ENCODE measurements around the gene CNTLN.
A peak's percentile ranks its signal among the peaks of the same experiment; 100 is the strongest.

Gene CNTLN, protein sequence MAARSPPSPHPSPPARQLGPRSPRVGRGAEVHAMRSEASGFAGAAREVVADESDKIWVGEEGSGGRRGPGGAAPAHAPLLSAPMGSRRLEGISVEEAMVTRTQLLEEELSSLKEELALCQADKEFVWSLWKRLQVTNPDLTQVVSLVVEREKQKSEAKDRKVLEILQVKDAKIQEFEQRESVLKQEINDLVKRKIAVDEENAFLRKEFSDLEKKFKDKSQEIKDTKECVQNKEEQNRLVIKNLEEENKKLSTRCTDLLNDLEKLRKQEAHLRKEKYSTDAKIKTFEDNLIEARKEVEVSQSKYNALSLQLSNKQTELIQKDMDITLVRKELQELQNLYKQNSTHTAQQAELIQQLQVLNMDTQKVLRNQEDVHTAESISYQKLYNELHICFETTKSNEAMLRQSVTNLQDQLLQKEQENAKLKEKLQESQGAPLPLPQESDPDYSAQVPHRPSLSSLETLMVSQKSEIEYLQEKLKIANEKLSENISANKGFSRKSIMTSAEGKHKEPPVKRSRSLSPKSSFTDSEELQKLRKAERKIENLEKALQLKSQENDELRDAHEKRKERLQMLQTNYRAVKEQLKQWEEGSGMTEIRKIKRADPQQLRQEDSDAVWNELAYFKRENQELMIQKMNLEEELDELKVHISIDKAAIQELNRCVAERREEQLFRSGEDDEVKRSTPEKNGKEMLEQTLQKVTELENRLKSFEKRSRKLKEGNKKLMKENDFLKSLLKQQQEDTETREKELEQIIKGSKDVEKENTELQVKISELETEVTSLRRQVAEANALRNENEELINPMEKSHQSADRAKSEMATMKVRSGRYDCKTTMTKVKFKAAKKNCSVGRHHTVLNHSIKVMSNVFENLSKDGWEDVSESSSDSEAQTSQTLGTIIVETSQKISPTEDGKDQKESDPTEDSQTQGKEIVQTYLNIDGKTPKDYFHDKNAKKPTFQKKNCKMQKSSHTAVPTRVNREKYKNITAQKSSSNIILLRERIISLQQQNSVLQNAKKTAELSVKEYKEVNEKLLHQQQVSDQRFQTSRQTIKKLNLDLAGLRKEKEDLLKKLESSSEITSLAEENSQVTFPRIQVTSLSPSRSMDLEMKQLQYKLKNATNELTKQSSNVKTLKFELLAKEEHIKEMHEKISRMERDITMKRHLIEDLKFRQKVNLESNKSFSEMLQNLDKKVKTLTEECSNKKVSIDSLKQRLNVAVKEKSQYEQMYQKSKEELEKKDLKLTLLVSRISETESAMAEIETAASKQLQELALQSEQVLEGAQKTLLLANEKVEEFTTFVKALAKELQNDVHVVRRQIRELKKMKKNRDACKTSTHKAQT (N-terminal part only)

DNA sequence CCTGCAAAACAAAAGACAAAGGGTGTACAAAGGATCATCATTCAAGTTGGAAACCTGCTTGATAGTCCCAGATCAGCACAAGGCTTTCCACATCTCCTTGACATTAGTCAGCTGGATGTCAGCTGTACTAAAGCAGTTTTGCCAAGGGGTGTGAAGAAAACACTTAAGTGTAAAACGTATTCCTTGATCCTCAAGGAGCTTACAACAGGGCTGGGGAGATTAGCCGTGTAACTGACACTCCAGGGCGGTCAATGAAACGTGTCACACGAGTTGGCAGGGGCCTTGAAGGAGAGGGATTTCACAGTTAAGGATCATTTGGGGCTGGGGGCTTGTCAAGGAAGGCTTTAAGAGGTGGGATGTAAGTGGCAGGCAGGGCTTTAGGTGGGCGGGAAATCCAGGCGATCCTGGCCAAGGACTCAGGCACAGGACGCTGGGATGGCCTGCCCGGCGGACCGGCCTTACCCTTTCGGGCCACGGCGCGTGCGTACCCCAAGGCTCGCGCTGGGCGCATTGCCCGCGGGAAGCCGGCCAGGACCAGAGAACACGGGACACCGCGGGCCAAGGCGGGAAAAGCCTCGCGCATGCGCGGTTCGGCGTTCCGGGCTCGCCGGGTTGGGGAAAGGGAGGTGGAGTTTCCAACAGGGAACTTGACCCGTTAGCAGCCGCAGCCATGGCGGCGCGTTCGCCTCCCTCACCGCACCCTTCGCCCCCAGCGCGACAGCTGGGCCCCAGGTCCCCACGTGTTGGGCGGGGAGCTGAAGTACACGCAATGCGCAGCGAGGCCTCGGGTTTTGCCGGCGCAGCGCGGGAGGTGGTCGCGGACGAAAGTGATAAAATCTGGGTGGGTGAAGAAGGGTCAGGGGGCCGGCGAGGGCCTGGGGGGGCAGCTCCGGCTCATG, at the start of gene CNTLN:
Gene CNTLN (plus strand): TSS at position 645 of the 899 bp plus-strand sequence. CDS start 26 bp downstream, at position 671.
- DNase-seq (ENCODE audit: low read depth in 2 of 2): peak in 1 of 2 donors; percentile 32

- no peak for DNase-seq (ENCODE audit: low read depth in 2 of 2)
These were observed 46.3 kb upstream of the CNTLN start for GRCh38 chr9:17088566-17088965.

DNA sequence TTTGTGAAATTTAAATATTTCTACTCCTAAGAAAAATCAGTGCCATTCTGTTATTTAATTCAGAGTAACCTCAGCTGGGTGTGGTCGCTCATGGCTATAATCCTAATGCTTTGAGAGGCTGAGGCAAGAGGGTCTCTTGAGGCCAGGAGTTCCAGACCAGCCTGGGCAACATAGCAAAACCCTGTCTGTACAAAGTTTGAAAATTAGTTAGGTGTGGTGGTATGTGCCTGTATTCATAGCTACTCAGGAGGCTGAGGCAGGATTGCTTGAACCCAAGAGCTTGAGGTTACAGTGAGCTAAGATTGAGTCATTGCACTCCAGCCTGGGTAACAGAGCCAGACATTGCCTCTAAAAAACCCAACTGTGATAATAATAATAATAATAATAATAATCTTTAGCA, 44.8 kb upstream of the CNTLN start:
- DNase-seq (ENCODE audit: low read depth in 2 of 2): no peak

- no peak for DNase-seq (ENCODE audit: low read depth in 2 of 2)
These were observed 18.4 kb upstream of the CNTLN start for GRCh38 chr9:17116400-17116837.

DNA sequence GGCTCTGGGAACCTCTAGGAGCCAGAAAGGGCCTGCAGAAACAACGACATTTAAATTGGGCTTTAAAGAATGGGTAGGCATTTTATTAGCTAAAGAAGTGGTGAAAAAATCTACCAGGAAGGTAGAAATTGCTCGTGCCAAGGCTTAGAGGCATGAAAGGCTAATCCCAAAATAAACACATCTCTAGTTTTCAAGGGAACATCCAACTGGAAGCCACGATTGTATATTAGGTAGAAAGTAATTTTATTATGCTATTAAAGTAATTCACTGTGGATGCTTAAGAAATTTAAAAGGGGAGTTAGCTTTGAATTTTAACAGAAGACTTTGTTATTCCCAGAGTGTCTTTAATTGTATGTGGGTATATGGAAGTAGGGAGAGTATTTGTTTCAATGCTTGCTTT, 17.5 kb upstream of the CNTLN start:
- DNase-seq (ENCODE audit: low read depth in 2 of 2): no peak

DNA sequence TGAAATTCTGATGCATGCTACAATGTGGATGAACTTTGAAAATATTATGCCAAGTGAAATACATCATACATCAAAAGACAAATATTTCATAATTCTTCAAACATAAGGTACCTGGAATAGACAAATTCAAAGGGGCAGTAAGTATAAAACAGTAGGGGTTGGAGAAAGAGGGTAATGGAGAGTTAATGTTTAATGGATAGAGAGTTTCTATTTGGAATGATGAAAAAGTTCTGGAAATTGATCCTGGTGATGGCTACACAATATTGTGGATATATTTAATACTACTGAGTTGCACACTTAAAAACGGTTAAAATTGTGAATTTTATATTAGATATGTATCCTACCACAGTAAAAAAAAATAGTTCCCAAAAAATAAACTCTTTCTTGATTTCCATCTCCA, 14.6 kb upstream of the CNTLN start:
- DNase-seq (ENCODE audit: low read depth in 2 of 2): no peak

GRCh38 chr9:17121264-17121663, 13.6 kb upstream of the CNTLN start:
- DNase-seq (ENCODE audit: low read depth in 2 of 2): no peak

- no peak for DNase-seq (ENCODE audit: low read depth in 2 of 2)
These were observed 4.5 kb upstream of the CNTLN start for GRCh38 chr9:17130291-17130690.

- DNase-seq (ENCODE audit: low read depth in 2 of 2): no peak
These were observed 4.1 kb upstream of the CNTLN start for GRCh38 chr9:17130725-17131124.

DNA sequence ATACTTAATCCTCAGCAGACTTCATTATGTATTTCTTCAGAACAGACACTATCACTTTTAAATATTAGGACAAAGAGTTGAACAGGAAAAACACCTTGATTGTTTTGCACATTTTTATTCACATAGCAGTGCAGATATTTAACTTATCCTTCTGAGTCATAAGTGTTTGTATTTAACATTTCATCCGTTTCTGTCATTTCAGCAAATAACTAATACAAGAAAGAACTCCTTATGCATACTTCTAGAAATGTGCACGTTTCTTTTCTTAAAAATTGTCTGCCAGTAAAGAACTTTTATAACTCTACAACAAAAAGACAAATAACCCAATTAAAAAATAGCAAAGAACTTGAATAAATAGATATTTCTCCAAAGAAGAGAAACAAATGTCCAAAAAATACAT, 3.3 kb upstream of the CNTLN start:
- no peak for DNase-seq (ENCODE audit: low read depth in 2 of 2)

DNA sequence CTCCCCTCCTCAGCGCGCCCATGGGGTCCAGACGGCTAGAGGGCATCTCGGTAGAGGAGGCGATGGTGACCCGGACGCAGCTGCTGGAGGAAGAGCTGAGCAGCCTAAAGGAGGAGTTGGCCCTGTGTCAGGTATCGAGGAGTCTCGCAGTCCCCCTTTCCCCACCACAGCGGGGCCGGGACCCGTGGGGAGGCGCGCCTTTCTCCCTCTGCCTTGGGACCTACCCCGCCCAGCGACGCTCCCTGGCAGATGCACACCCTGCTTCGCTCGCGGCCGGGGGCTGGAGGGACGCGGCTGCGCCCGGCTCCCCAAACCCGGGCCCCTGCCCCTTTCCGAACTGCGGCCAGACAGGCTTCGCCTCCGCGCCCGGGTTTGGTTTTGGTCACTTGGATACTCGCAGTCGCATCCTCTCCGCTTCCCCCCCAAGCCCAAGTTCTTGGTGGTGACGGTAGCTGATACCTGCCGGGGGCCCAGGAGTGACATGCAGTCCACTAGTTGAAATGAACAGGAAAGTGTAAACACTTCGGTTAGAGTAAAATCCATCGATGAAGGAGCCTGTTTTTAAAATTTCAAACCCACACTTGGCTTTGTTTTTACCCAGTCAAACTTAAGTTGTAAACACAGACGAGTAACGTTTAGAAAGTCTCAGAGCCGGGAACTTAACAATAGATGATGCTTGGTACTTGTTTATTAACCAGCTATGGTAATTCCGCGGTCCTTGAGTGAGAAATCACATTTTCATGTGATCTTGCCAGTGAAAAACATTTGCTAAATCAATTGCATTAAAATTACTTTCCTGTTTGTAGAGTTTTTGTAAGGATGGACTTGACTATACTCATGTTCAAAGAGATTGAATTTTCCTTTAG, 688 bp downstream of the CNTLN start:
- no peak for DNase-seq (ENCODE audit: low read depth in 2 of 2)

DNA sequence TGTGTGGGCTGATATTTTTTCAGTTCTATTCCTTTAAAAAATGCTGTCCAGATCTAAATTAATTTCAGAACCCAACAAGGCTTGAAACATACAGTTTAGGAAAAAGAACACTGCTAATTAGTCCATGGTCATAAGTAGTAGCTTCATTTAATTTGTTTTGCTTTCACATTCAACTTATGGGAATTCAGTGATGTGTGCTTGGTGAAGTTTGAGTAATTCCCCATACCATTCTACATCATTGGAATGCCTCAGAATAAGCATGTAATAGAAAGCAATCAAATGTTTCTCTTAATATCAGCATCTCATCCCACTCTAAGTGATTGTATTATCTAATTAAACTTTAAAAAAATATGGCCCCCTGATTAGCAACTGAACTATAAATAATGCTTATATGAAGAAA, 2.7 kb downstream of the CNTLN start:
- DNase-seq (ENCODE audit: low read depth in 2 of 2): no peak

- DNase-seq (ENCODE audit: low read depth in 2 of 2): no peak
These were observed 3.7 kb downstream of the CNTLN start for GRCh38 chr9:17138503-17138902.

GRCh38 chr9:17140418-17140817, 5.6 kb downstream of the CNTLN start:
- DNase-seq (ENCODE audit: low read depth in 2 of 2): no peak

- DNase-seq (ENCODE audit: low read depth in 2 of 2): no peak
These were observed 13.5 kb downstream of the CNTLN start for GRCh38 chr9:17148324-17148723.

GRCh38 chr9:17159469-17159868, 24.6 kb downstream of the CNTLN start:
- no peak for DNase-seq (ENCODE audit: low read depth in 2 of 2)

DNA sequence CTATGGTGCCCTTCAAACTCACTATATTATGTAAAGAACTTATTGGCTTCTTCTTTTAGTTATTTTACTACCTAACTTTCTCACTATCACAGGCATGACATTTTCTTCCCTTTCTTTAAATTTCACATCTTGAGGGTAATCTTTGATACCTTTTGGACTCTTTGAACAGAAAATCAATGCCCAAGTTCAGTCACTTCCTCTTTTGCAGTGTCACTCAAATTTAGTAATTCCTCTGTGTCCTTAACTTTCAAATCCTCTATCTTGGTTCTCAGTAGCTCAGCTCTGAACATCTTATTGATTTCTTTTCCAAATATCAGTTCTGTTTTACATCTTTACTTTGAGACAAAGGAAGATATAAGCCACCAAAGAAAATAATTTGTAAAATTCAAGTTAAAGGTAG, 25.5 kb downstream of the CNTLN start:
- DNase-seq (ENCODE audit: low read depth in 2 of 2): no peak

GRCh38 chr9:17165764-17166163, 30.9 kb downstream of the CNTLN start:
- no peak for DNase-seq (ENCODE audit: low read depth in 2 of 2)

DNA sequence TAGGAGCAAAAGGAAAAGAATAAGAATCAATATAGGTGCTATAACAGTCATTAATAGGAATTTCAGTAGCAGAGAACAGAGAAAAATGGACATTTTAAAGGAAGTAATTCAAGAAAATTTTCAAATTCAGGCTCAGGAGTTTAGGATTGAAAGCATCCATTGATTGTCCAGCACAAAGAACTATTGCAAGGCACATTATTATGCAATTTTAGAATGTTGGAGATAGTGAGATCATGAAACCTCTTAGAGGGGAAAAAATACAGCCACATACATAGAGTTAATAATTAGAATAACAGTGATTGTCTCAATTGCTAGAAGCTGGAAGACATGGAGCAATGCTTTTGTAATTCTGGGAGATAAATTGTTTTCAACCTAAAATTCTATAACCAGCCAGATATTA, 31.5 kb downstream of the CNTLN start:
- no peak for DNase-seq (ENCODE audit: low read depth in 2 of 2)

Measured in stimulated activated CD8-positive, alpha-beta memory T cell treated with anti-CD3 and anti-CD28 coated beads, Interleukin-7, amount 100 ng/mL, for 1 hour (primary cell).